D721Med (cell line): ENCODE data around the gene ZDHHC7.

Source experiments
- DNase-seq: peaks from one replicate; pipeline ENCODE4 v3.0.0; 2011; ENCODE audit warnings: low spot score; ENCODE audit not compliant: insufficient read length
- FAIRE-seq: peaks from 2 replicates; lab custom pipeline; 2011; peaks lifted over from hg19 to GRCh38; lab: Jason Lieb, UNC
- CTCF ChIP-seq: IDR thresholded peaks from 2 replicates; pipeline ENCODE4 v1.5.1; 2012; ENCODE audit warnings: mild to moderate bottlenecking, control low read depth; ENCODE audit not compliant: insufficient read depth; ENCODE audit errors: missing control alignments

The ZDHHC7 gene

DNA sequence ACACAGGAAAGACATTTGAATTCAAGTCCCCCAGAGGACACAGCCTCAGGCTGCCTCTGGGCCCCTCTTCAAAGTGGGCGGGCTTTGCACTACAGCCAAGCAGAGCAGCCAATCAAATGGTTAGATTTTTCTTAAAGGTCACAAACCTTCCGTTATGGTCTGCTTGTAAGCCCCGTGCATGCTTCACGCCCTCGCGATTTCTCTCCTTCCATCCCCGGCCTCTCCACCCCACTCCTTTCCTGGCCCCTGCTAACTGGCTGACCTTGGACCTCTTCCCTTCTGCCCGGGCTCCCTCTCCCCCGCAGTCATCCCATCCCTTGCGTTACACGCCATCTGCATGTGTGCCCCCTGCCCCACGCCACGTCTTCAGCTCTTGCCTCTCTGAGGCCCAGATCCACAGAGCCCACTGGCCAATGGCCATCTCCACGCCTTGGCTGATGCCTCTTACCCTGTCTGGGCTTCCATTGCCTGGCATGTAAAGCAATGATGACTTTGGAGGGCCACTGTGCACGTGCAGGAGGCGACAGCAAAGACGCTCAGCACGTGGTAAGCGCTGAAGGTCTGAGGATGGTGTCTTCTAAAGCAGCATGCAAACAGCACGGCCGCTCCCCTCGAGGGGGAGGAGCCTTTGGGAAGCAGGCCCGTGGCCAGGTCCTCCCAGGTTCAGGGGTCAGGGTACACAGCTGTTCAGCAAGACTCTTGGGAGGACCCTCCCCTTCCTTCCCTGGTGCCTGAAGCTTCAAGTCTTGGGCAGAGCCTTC is 86.8 kb downstream of the ZDHHC7 start:
- DNase-seq = no peak
- no peak for TF ChIP-seq CTCF
- FAIRE-seq = no peak
